Pancreas (tissue), 10 donors: ENCODE results near the gene NELFCD. TPM values are rescaled to one million over a fixed set of nuclear protein-coding genes. Genes with fewer than 3 reads are reported as not detected.
A peak's percentile ranks its signal among the peaks of the same experiment; 100 is the strongest.

Experiments used
- ATAC-seq, 4 donors: fragments of 200-7000 bp; cut with Tn5 transposase; one replicate each; pipeline versions ENCODE4 v1.8.0 to v1.9.1; 2020; ENCODE audit warnings: mild to moderate bottlenecking in 4 of 4, moderate library complexity in 4 of 4
- DNase-seq, 6 donors: peaks; one replicate each; pipeline ENCODE4 v3.0.0-alpha.2; 2020
- FAIRE-seq: peaks from 2 replicates; lab custom pipeline; 2012; peaks lifted over from hg19 to GRCh38; lab: Jason Lieb, UNC
- H3K27ac ChIP-seq, 4 donors: fragments of 200-600 bp; sonication (generic); 1 replicate in 3 of 4; 2 replicates in 1 of 4; pipeline versions ENCODE4 v1.5.0 to v1.8.0; 2020
- H3K27me3 ChIP-seq, 4 donors: fragments of 200-600 bp; one replicate each; pipeline ENCODE4 v1.8.0; 2021
- H3K36me3 ChIP-seq, 3 donors: fragments of 200-600 bp; sonication (generic) in 1 of 3; one replicate each; pipeline versions ENCODE4 v1.5.0 to v1.8.0; 2020 to 2021
- H3K4me1 ChIP-seq, 3 donors: fragments of 200-600 bp; one replicate each; pipeline ENCODE4 v1.8.0; 2021
- H3K4me3 ChIP-seq, 4 donors: fragments of 200-600 bp; sonication (generic) in 2 of 4; one replicate each; pipeline versions ENCODE4 v1.5.0 to v1.8.0; 2020 to 2021
- H3K9me3 ChIP-seq, 4 donors: fragments of 200-600 bp; one replicate each; pipeline ENCODE4 v1.8.0; 2021
- CTCF ChIP-seq, 4 donors: fragments of 200-600 bp; sonication (generic) in 3 of 4; IDR thresholded peaks; one replicate each; pipeline versions ENCODE4 v1.5.0 to v1.8.0; 2021; ENCODE audit warnings: antibody characterized with exemption in 4 of 4
- WGBS, 2 donors: extraction: QIAGEN DNeasy Blood & Tissue Kit; methylation state at CpG; one replicate each; pipeline ENCODE4 v1.1.7; 2013; 5-methylcytosine and 5-hydroxymethylcytosine counted together
- intact Hi-C, 3 donors: fragments of 100-400 bp; cut with DNase I; formaldehyde crosslinking; loops; one replicate each; pipeline versions ENCODE4 v1.11.1 to v1.14.2; 2022
- polyA plus RNA-seq, 2 donors: library from polyadenylated mRNA; stranded (reverse); fragments of 200-250 nt; gene quantifications; one replicate each; pipeline ENCODE4 v1.2.3, GENCODE V29; 2013
- total RNA-seq, 6 donors: library from RNA; stranded (reverse); fragmentation: NEBNext Ultra II Directional in 4 of 6; extraction: Animal tissue kit (Norgen Biotek cat#: 25700) in 4 of 6; gene quantifications; one replicate each; pipeline versions ENCODE4 v1.2.1 to v1.2.4, GENCODE V29; 2021 to 2023
- donor health status: healthy with polysubstance abuse.
- donor health status: DM: no; HTN: no; CAD: no; lungs with moderate emphysema.
- donor health status: DM: no; HTN: no; CAD: no.
- donor health status: control.
- donor health status: control.
- donor health status: Bipolar disorder and iron deficiency.
- donor health status: DM: yes; HTN: yes; CAD: no.
- donor health status: DM: no; HTN: no; CAD: no.
- donor health status: DM: no; HTN: no; CAD: no.
- donor health status: DM: yes; HTN: yes; CAD: no.

Gene NELFCD
- total and polyA plus RNA-seq, 8 donors, result 17.3 to 66.4 (median 29.4) TPM

- H3K9me3 ChIP-seq, result no peaks in the 10 kb centered on the region
- no peak overlapping the region for H3K27ac ChIP-seq
- peaks cover 0 to 3% (median 0%) of the 10 kb centered on the region in 3 donors for H3K4me1 ChIP-seq
- intact Hi-C loops, result no loop called here
- peaks cover 0 to 47% (median 12%) of the 10 kb centered on the region in 3 donors for H3K36me3 ChIP-seq
- no peak for TF ChIP-seq CTCF (IDR thresholded peaks at IDR 0.05)
- no peaks in the 10 kb centered on the region for H3K27me3 ChIP-seq
- DNase-seq (peak in 1 of 6 donors; percentile 39), ATAC-seq (no peak), FAIRE-seq (no peak)
- H3K4me3 ChIP-seq, result no peak overlapping the region
- 93 to 96% methylated on average over 24 of the region's 24 CpGs for WGBS, 2 donors
Measured at GRCh38 chr20:58997141-58997770, 16.2 kb downstream of the NELFCD start.

GRCh38 chr20:58998656-58999055, 17.6 kb downstream of the NELFCD start:
- FAIRE-seq (no peak), ATAC-seq (no peak), DNase-seq (peak in 1 of 6 donors; percentile 32)
- intact Hi-C loops, result no loop called here
- TF ChIP-seq CTCF (IDR thresholded peaks at IDR 0.05), result no peak
- H3K36me3 ChIP-seq, result peaks cover 0 to 33% (median 4%) of the 10 kb centered on the region in 3 donors
- H3K4me1 ChIP-seq, result peaks cover 0 to 3% (median 0%) of the 10 kb centered on the region in 3 donors
- H3K9me3 ChIP-seq, result no peaks in the 10 kb centered on the region
- H3K27me3 ChIP-seq, result no peaks in the 10 kb centered on the region
- 90 to 94% methylated on average over 11 of the region's 11 CpGs for WGBS, 2 donors
- H3K4me3 ChIP-seq, result no peak overlapping the region
- H3K27ac ChIP-seq, result no peak overlapping the region

GRCh38 chr20:59000326-59000725, 19.3 kb downstream of the NELFCD start:
- peaks cover 0 to 4% (median 3%) of the 10 kb centered on the region in 3 donors for H3K4me1 ChIP-seq
- H3K36me3 ChIP-seq, result peaks cover 0 to 22% (median 0%) of the 10 kb centered on the region in 3 donors
- no peak for FAIRE-seq
- WGBS, 2 donors, result 73 to 75% methylated on average over 3 of the region's 3 CpGs
- TF ChIP-seq CTCF (IDR thresholded peaks at IDR 0.05), result no peak
- no peak overlapping the region for H3K27ac ChIP-seq
- no peak for ATAC-seq
- intact Hi-C loops, result no loop called here
- no peaks in the 10 kb centered on the region for H3K27me3 ChIP-seq
- no peak overlapping the region for H3K4me3 ChIP-seq
- H3K9me3 ChIP-seq, result no peaks in the 10 kb centered on the region
- DNase-seq, result no peak

- Histone ChIP-seq H3K9me3 (no peaks in the 10 kb centered on the region), H3K27ac (no peak overlapping the region), H3K4me1 (peaks cover 3 to 10% (median 9%) of the 10 kb centered on the region in 3 donors), H3K4me3 (no peak overlapping the region), H3K27me3 (no peaks in the 10 kb centered on the region), H3K36me3 (peaks cover 0 to 22% (median 0%) of the 10 kb centered on the region in 3 donors)
- DNase-seq (peak in 1 of 6 donors; percentile 37), ATAC-seq (no peak), FAIRE-seq (no peak)
- intact Hi-C loops, result no loop called here
- no peak for TF ChIP-seq CTCF (IDR thresholded peaks at IDR 0.05)
- 90 to 91% methylated on average over 13 of the region's 13 CpGs for WGBS, 2 donors
Measured at GRCh38 chr20:59001068-59001448, 20.0 kb downstream of the NELFCD start.
